Smooth muscle cell (in vitro differentiated cells): ENCODE results near the gene EFCAB12. TPM values are rescaled to one million over a fixed set of nuclear protein-coding genes. Genes with fewer than 3 reads are reported as not detected.

Source experiments
- DNase-seq: peaks from one replicate; lab custom pipeline; 2025; ENCODE audit not compliant: unreplicated experiment; lab: John Stamatoyannopoulos, UW
- H2AFZ ChIP-seq: fragments of 200-600 bp; sonication (generic); 2 replicates; pipeline ENCODE4 v1.6.0; 2016; ENCODE audit warnings: antibody characterized with exemption, low read depth, mild to moderate bottlenecking
- H3F3A ChIP-seq: fragments of 200-600 bp; sonication (generic); 2 replicates; pipeline ENCODE4 v1.6.0; 2017; ENCODE audit warnings: antibody characterized with exemption, low read depth
- H3K27ac ChIP-seq: fragments of 200-600 bp; sonication (generic); 2 replicates; pipeline ENCODE4 v1.5.1; 2016; ENCODE audit warnings: low read depth, mild to moderate bottlenecking
- H3K27me3 ChIP-seq: fragments of 200-600 bp; sonication (generic); 2 replicates; pipeline ENCODE4 v1.6.1; 2016; ENCODE audit warnings: low read depth, mild to moderate bottlenecking
- H3K36me3 ChIP-seq: fragments of 200-600 bp; sonication (generic); 2 replicates; pipeline ENCODE4 v1.5.1; 2016; ENCODE audit warnings: low read depth
- H3K4me1 ChIP-seq: fragments of 200-600 bp; sonication (generic); 2 replicates; pipeline ENCODE4 v1.5.1; 2016; ENCODE audit warnings: low read depth
- H3K4me2 ChIP-seq: fragments of 200-600 bp; sonication (generic); 2 replicates; pipeline ENCODE4 v1.6.0; 2016; ENCODE audit warnings: mild to moderate bottlenecking
- H3K4me3 ChIP-seq: fragments of 200-600 bp; sonication (generic); 2 replicates; pipeline ENCODE4 v1.5.1; 2016; ENCODE audit warnings: mild to moderate bottlenecking
- H3K79me2 ChIP-seq: fragments of 200-600 bp; sonication (generic); 2 replicates; pipeline ENCODE4 v1.6.0; 2016; ENCODE audit warnings: low read depth, mild to moderate bottlenecking
- H3K9ac ChIP-seq: fragments of 200-600 bp; sonication (generic); 2 replicates; pipeline ENCODE4 v1.6.0; 2016; ENCODE audit warnings: low read depth
- H3K9me3 ChIP-seq: fragments of 200-600 bp; sonication (generic); replicated peaks from 2 replicates; pipeline ENCODE4 v1.5.1; 2016; ENCODE audit warnings: low read depth
- H4K20me1 ChIP-seq: fragments of 200-600 bp; sonication (generic); 2 replicates; pipeline ENCODE4 v1.6.0; 2016; ENCODE audit warnings: low read depth
- CTCF ChIP-seq: fragments of 200-600 bp; sonication (generic); IDR thresholded peaks from 2 replicates; pipeline ENCODE4 v1.5.1; 2017; ENCODE audit warnings: borderline replicate concordance, mild to moderate bottlenecking, antibody characterized with exemption; ENCODE audit not compliant: insufficient read depth, poor library complexity, severe bottlenecking
- WGBS: methylation state at CpG from one replicate; pipeline ENCODE4 v1.1.7; 2016; ENCODE audit warnings: low lambda C conversion rate; 5-methylcytosine and 5-hydroxymethylcytosine counted together
- polyA plus RNA-seq: library from polyadenylated mRNA; unstranded; fragments of >200 nt; fragmentation: Nextera tagmentation; extraction: Ambion mirVana; gene quantifications from 2 replicates; pipeline ENCODE4 v1.2.1, GENCODE V29; 2016
- total RNA-seq: library from RNA; depleted of rRNA; stranded (reverse); fragments of >200 nt; gene quantifications from 2 replicates; pipeline ENCODE4 v1.2.3, GENCODE V29; 2014

EFCAB12 gene
- total and polyA plus RNA-seq, 2 experiments from 2014 or later = 0.09 TPM; not detected in 1

DNA sequence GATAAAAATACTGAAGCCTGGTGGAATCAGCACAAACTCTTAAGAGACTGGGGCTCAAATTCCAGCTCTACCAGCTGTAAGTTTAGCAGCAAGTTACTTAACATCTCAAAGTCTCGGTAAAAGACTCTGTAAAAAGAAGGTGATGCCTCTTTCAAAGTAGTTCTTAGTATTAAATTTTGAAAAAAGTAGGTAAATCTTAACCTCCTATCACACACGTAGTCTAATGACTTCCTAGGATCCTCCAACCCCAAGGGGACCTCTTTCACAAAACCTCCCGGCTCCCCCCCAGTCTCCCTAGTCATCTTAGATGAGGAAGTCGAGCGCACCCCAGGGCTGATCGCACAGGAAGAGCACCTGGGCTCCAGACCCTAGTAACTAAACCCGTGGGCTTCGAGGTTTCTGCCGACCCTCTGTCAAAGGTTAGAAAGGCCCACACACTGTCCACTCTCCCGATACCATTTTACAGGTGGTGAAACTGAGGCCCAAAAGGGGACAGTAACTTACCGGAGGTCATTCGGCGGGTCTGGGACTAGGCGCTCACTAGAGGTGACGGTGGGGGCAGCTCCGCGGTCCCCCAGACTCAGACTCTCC, 10.9 kb upstream of the EFCAB12 start:
- H3K9me3 ChIP-seq = no peaks in the 10 kb centered on the region
- H3K27me3 ChIP-seq = no peaks in the 10 kb centered on the region
- peak overlapping the region; percentile 91 for H3K9ac ChIP-seq
- peak overlapping the region; percentile 95 for H3K4me2 ChIP-seq
- TF ChIP-seq CTCF = no peak
- peaks cover 10% of the 10 kb centered on the region for H3K36me3 ChIP-seq
- H3F3A ChIP-seq = no peaks in the 10 kb centered on the region
- H3K4me3 ChIP-seq = peak overlapping the region; percentile 89
- no peak for DNase-seq
- H3K79me2 ChIP-seq = peaks cover 59% of the 10 kb centered on the region
- H3K27ac ChIP-seq = peak overlapping the region; percentile 96
- H3K4me1 ChIP-seq = peaks cover 34% of the 10 kb centered on the region
- H2AFZ ChIP-seq = peak overlapping the region; percentile 93
- H4K20me1 ChIP-seq = no peaks in the 10 kb centered on the region
- 2% methylated on average over 17 of the region's 17 CpGs for WGBS

DNA sequence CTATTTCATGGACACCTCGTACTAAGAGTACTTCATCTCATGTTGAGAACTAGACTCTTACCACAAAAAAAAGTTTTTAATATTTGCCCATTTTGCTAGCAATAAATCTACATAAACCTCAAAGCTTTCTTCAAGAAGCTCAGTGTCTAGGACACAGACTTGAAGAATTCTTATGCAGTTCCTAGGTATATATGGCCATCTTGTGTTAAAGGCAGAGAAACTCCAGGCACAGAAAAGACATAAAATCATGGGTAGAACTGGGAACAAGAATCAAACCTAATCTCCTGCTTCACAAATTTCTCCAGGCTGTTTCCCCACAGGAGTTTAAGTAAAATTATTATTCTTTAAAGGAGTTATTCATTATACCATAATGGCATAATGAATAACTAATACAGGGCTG, 6.9 kb upstream of the EFCAB12 start:
- Histone ChIP-seq H3K27me3 (no peaks in the 10 kb centered on the region), H3K4me1 (peaks cover 15% of the 10 kb centered on the region), H3K79me2 (peaks cover 36% of the 10 kb centered on the region), H3K4me2 (no peak overlapping the region), H2AFZ (no peak overlapping the region), H3K36me3 (peaks cover 13% of the 10 kb centered on the region), H3K9me3 (no peaks in the 10 kb centered on the region), H3K4me3 (no peak overlapping the region), H3F3A (no peaks in the 10 kb centered on the region), H3K9ac (no peak overlapping the region), H4K20me1 (peaks cover 3% of the 10 kb centered on the region), H3K27ac (no peak overlapping the region)
- 91% methylated on average over 1 of the region's 1 CpG for WGBS
- no peak for DNase-seq
- no peak for TF ChIP-seq CTCF

GRCh38 chr3:129434140-129434539, 5.7 kb upstream of the EFCAB12 start:
- Histone ChIP-seq H3K4me1 (peaks cover 15% of the 10 kb centered on the region), H2AFZ (no peak overlapping the region), H3F3A (no peaks in the 10 kb centered on the region), H3K79me2 (peaks cover 31% of the 10 kb centered on the region), H3K4me3 (no peak overlapping the region), H3K27ac (no peak overlapping the region), H4K20me1 (peaks cover 3% of the 10 kb centered on the region), H3K9me3 (no peaks in the 10 kb centered on the region), H3K4me2 (no peak overlapping the region), H3K9ac (no peak overlapping the region), H3K27me3 (no peaks in the 10 kb centered on the region), H3K36me3 (peaks cover 13% of the 10 kb centered on the region)
- 100% methylated on average over 1 of the region's 1 CpG for WGBS
- TF ChIP-seq CTCF = no peak
- no peak for DNase-seq

GRCh38 chr3:129433565-129433964, 5.1 kb upstream of the EFCAB12 start:
- peaks cover 14% of the 10 kb centered on the region for H3K4me1 ChIP-seq
- TF ChIP-seq CTCF = no peak
- H3K79me2 ChIP-seq = peaks cover 25% of the 10 kb centered on the region
- H4K20me1 ChIP-seq = peaks cover 3% of the 10 kb centered on the region
- peaks cover 3% of the 10 kb centered on the region for H3F3A ChIP-seq
- H3K9ac ChIP-seq = no peak overlapping the region
- H3K27me3 ChIP-seq = no peaks in the 10 kb centered on the region
- no peak overlapping the region for H3K4me2 ChIP-seq
- no peak overlapping the region for H3K4me3 ChIP-seq
- DNase-seq = no peak
- H3K27ac ChIP-seq = no peak overlapping the region
- H3K36me3 ChIP-seq = peaks cover 13% of the 10 kb centered on the region
- no peak overlapping the region for H2AFZ ChIP-seq
- 97% methylated on average over 5 of the region's 5 CpGs for WGBS
- H3K9me3 ChIP-seq = no peaks in the 10 kb centered on the region
